ENCODE measurements around the gene TPD52L2. TPM values are rescaled to one million over a fixed set of nuclear protein-coding genes. Genes with fewer than 3 reads are reported as not detected.
"Not testable (repeated sequence)": the region's sequence is repeated elsewhere in the genome, so short reads cannot be mapped to it uniquely, and the experiment has no call there.

Gene TPD52L2
- total RNA-seq, 2 experiments from 2014 or later, result 58.6 to 58.9 TPM

- peaks cover 22% of the 10 kb centered on the region for H3K4me1 Mint-ChIP-seq
- no peaks in the 10 kb centered on the region for H3K9me3 Mint-ChIP-seq
- H3K36me3 Mint-ChIP-seq, result peaks cover 5% of the 10 kb centered on the region
- H3K27ac Mint-ChIP-seq, result peak overlapping the region; percentile 80
- DNase-seq, result no peak
- H3K4me3 Mint-ChIP-seq, result peak overlapping the region; percentile 32
- H3K27me3 Mint-ChIP-seq, result no peaks in the 10 kb centered on the region
Observed at GRCh38 chr20:63858393-63859165, 6.5 kb upstream of the TPD52L2 start.

GRCh38 chr20:63859166-63859699, 5.8 kb upstream of the TPD52L2 start:
- Mint-ChIP-seq H3K27me3 (no peaks in the 10 kb centered on the region), H3K4me1 (peaks cover 26% of the 10 kb centered on the region), H3K4me3 (peak overlapping the region; percentile 32), H3K9me3 (no peaks in the 10 kb centered on the region), H3K27ac (peak overlapping the region; percentile 80), H3K36me3 (peaks cover 7% of the 10 kb centered on the region)
- no peak for DNase-seq

- H3K36me3 Mint-ChIP-seq, result peaks cover 7% of the 10 kb centered on the region
- H3K4me3 Mint-ChIP-seq, result no peak overlapping the region
- no peaks in the 10 kb centered on the region for H3K9me3 Mint-ChIP-seq
- peaks cover 26% of the 10 kb centered on the region for H3K4me1 Mint-ChIP-seq
- DNase-seq, result no peak
- H3K27ac Mint-ChIP-seq, result no peak overlapping the region
- no peaks in the 10 kb centered on the region for H3K27me3 Mint-ChIP-seq
Observed at GRCh38 chr20:63860325-63861051, 4.6 kb upstream of the TPD52L2 start.

GRCh38 chr20:63861365-63861934, 3.6 kb upstream of the TPD52L2 start, which contains the start of gene ABHD16B:
ABHD16B (plus strand) TSS chr20:63861498; CDS start chr20:63861541, 43 bp downstream.
- peaks cover 7% of the 10 kb centered on the region for H3K36me3 Mint-ChIP-seq
- DNase-seq, result no peak
- H3K4me1 Mint-ChIP-seq, result peaks cover 34% of the 10 kb centered on the region
- H3K27me3 Mint-ChIP-seq, result no peaks in the 10 kb centered on the region
- no peaks in the 10 kb centered on the region for H3K9me3 Mint-ChIP-seq
- no peak within 1 kb of the TSS for H3K27ac Mint-ChIP-seq
- H3K4me3 Mint-ChIP-seq, result no peak within 1 kb of the TSS

- H3K27ac Mint-ChIP-seq, result no peak overlapping the region
- H3K4me1 Mint-ChIP-seq, result peaks cover 32% of the 10 kb centered on the region
- H3K4me3 Mint-ChIP-seq, result no peak overlapping the region
- H3K27me3 Mint-ChIP-seq, result no peaks in the 10 kb centered on the region
- H3K36me3 Mint-ChIP-seq, result peaks cover 7% of the 10 kb centered on the region
- DNase-seq, result no peak
- H3K9me3 Mint-ChIP-seq, result no peaks in the 10 kb centered on the region
Observed at GRCh38 chr20:63861981-63862901, 2.8 kb upstream of the TPD52L2 start.

- H3K27ac Mint-ChIP-seq, result peak overlapping the region; percentile 93
- no peaks in the 10 kb centered on the region for H3K27me3 Mint-ChIP-seq
- no peak for DNase-seq
- H3K9me3 Mint-ChIP-seq, result no peaks in the 10 kb centered on the region
- H3K4me1 Mint-ChIP-seq, result peaks cover 27% of the 10 kb centered on the region
- H3K36me3 Mint-ChIP-seq, result peaks cover 7% of the 10 kb centered on the region
- peak overlapping the region; percentile 90 for H3K4me3 Mint-ChIP-seq
Observed at GRCh38 chr20:63863021-63863797, 1.9 kb upstream of the TPD52L2 start.

- Mint-ChIP-seq H3K4me3 (peak overlapping the region; percentile 90), H3K27ac (peak overlapping the region; percentile 93), H3K9me3 (no peaks in the 10 kb centered on the region), H3K27me3 (no peaks in the 10 kb centered on the region), H3K36me3 (peaks cover 7% of the 10 kb centered on the region), H3K4me1 (peaks cover 20% of the 10 kb centered on the region)
- DNase-seq, result peak; percentile 84
Observed at GRCh38 chr20:63863798-63864544, 1.1 kb upstream of the TPD52L2 start.

- H3K27ac Mint-ChIP-seq, result peak overlapping the region; percentile 93
- peaks cover 19% of the 10 kb centered on the region for H3K4me1 Mint-ChIP-seq
- peaks cover 7% of the 10 kb centered on the region for H3K36me3 Mint-ChIP-seq
- DNase-seq, result no peak
- peak overlapping the region; percentile 90 for H3K4me3 Mint-ChIP-seq
- H3K27me3 Mint-ChIP-seq, result no peaks in the 10 kb centered on the region
- H3K9me3 Mint-ChIP-seq, result no peaks in the 10 kb centered on the region
Observed at GRCh38 chr20:63864545-63864977, 509 bp upstream of the TPD52L2 start.

- Mint-ChIP-seq H3K4me3 (peak overlapping the region; percentile 32), H3K36me3 (peaks cover 11% of the 10 kb centered on the region), H3K4me1 (peaks cover 19% of the 10 kb centered on the region)
- not testable (repeated sequence) for H3K27me3 Mint-ChIP-seq, H3K27ac Mint-ChIP-seq, DNase-seq, H3K9me3 Mint-ChIP-seq
Observed at GRCh38 chr20:63867042-63867441, 2.0 kb downstream of the TPD52L2 start.

- Mint-ChIP-seq H3K9me3 (no peaks in the 10 kb centered on the region), H3K27me3 (no peaks in the 10 kb centered on the region), H3K4me1 (peaks cover 23% of the 10 kb centered on the region), H3K36me3 (peaks cover 11% of the 10 kb centered on the region), H3K4me3 (no peak overlapping the region), H3K27ac (no peak overlapping the region)
- DNase-seq, result no peak
Observed at GRCh38 chr20:63868264-63868663, 3.2 kb downstream of the TPD52L2 start.

GRCh38 chr20:63873477-63873971, 8.5 kb downstream of the TPD52L2 start:
- Mint-ChIP-seq H3K36me3 (peaks cover 24% of the 10 kb centered on the region), H3K9me3 (no peaks in the 10 kb centered on the region), H3K4me1 (peaks cover 15% of the 10 kb centered on the region), H3K4me3 (no peak overlapping the region), H3K27ac (peak overlapping the region; percentile 45), H3K27me3 (no peaks in the 10 kb centered on the region)
- no peak for DNase-seq

- H3K4me3 Mint-ChIP-seq, H3K9me3 Mint-ChIP-seq, H3K27ac Mint-ChIP-seq, DNase-seq, H3K27me3 Mint-ChIP-seq: not testable (repeated sequence)
- Mint-ChIP-seq H3K36me3 (peaks cover 24% of the 10 kb centered on the region), H3K4me1 (peaks cover 14% of the 10 kb centered on the region)
Observed at GRCh38 chr20:63874241-63874640, 9.2 kb downstream of the TPD52L2 start.

- Mint-ChIP-seq H3K9me3 (no peaks in the 10 kb centered on the region), H3K4me1 (peaks cover 11% of the 10 kb centered on the region), H3K4me3 (no peak overlapping the region), H3K27me3 (no peaks in the 10 kb centered on the region), H3K27ac (no peak overlapping the region), H3K36me3 (peaks cover 22% of the 10 kb centered on the region)
- DNase-seq, result no peak
Observed at GRCh38 chr20:63876489-63877036, 11.5 kb downstream of the TPD52L2 start.

Measured in activated naive CD8-positive, alpha-beta T cell treated with anti-CD3 and anti-CD28 coated beads for 36 hours (primary cell).